NCI-H69 (cell line): ENCODE data around the gene FTO.
A peak's percentile ranks its signal among the peaks of the same experiment; 100 is the strongest.
"Not testable (repeated sequence)": the region's sequence is repeated elsewhere in the genome, so short reads cannot be mapped to it uniquely, and the experiment has no call there.

ENCODE experiments used
- DNase-seq: peaks from one replicate; lab custom pipeline; 2025; lab: John Stamatoyannopoulos, UW

FTO gene

GRCh38 chr16:54180421-54181359 is 476.7 kb downstream of the FTO start:
- no peak for DNase-seq

GRCh38 chr16:54181683-54182329 is 477.9 kb downstream of the FTO start:
- DNase-seq = not testable (repeated sequence)

DNA sequence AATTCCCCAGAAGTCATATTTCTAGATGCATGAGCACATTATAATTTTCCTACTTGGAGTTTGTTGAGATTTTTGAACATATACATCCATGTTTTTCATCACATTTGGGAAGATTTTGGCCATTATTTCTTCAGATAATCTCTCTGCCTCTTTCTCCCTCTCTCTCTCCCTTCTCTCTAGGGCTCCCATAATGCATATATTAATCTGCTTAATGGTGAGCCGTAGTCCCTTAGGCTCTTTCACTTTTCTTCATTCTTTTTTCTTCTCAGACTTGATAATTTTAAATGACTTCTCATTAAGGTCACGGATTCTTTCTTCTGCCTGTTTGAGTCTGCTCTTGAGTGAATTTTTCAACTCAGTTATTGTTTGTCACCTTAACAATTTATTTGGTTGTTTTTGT is 481.1 kb downstream of the FTO start:
- no peak for DNase-seq

DNA sequence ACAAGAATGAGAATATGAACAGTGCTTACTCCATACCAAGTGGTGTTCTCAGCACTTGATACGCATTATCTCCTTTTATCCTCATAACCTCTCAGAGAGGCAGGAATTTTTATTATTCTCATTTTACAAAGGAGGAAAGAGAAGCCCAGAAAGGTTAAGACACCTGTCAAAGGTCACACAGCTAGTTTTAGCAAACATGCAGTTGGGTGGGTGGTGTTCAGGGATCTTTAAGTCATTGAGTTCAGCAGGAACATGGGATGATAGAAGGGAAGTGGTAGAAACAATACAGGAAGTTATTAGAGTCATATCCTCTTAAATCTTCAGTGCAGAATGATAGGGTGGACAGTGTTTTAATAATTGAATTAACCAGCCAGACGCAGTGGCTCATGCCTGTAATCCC is 487.2 kb downstream of the FTO start:
- DNase-seq = no peak

GRCh38 chr16:54191592-54191991 is 487.6 kb downstream of the FTO start:
- DNase-seq = no peak

DNA sequence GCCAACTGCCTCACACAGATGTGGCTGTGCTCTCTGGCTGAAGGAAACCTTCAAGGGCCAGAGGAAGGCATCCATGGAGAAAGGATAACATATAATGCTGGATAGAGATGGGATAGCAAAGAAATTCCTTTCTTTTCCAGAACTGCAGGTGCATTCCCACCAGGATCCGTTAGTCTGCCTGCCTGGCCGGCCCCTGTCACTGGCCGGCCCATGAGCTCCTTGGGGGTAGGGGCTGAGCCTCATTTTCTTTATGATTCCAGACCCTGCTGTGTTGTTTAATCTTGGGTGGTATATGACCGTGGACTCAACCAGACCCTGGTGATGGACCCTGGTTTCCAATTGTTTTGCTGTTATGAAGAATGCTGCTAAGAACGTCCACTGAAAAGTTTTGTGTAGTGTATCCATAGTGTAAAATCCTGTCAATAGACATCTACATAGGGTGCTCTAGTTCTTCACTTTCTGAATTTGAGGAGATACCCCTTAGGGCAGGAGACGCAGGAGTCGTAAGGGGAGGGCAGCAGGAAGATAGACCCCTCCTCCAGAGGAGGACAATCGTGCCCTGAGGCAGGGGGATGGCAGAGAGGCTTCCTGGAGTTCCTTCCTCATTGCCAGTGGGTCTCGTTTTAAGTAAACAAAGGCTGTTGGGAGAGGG is 489.2 kb downstream of the FTO start:
- no peak for DNase-seq

GRCh38 chr16:54193665-54194333 is 489.8 kb downstream of the FTO start:
- peak; percentile 86 for DNase-seq

- DNase-seq = peak; percentile 67
Measured at GRCh38 chr16:54194334-54194743, 490.4 kb downstream of the FTO start.

DNA sequence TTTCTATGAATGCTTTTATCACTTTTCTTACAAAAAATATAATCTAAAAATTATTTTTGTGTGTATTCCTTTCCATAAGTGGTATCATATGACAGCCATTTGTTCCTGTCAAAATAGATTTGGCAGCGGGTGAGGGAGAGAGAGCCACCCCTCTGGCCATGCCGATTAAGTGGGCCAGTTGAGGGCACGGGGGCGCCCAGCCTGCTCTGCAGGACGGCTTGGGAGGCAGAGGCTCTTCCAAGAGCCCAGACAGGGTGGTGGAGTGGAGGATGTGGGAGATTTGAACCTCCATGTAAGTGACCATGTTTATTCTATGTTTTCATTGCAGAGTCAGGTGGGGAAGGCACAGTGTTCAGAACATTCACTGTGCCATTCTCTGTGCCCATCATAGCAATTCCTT is 493.8 kb downstream of the FTO start:
- DNase-seq = no peak

DNA sequence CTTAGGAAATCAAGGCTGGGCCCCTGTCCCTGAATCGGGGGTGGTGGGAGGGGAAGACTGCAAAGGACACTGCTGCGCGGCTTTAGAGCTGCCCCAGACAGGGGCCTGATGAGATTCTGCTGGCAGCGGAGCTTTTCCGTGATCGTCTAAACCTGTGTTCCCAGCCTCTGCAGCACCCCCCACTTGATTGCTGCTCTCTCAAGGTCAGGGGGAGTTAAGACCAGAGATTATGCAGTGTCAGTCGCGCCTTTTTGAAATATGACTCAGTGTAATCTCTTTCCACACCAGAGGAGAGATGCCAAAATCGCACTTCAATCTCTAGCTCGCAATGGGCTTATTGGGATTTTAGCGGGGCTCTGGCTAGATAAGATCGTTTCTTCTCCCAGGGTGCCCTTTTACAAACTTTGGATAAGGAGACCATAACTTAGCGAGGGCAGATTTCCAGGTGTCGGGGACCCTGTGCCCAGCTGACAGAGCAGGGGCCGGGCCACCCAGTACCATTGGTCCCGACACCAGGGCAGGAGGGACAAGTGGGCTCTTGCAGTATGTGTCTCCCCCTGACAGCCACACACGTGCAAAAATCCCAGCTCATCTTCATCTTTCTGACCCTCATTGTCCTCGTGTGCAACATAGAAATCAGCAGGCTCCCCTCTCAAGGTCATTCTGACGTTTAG is 495.7 kb downstream of the FTO start:
- no peak for DNase-seq

- DNase-seq = no peak
Measured at GRCh38 chr16:54200161-54200534, 496.2 kb downstream of the FTO start.

- no peak for DNase-seq
Measured at GRCh38 chr16:54200720-54201119, 496.8 kb downstream of the FTO start.

- DNase-seq = no peak
Measured at GRCh38 chr16:54201200-54201599, 497.2 kb downstream of the FTO start.
